GM19043 (cell line): ENCODE results near the gene NPIPB4.
"Not testable (repeated sequence)": the region's sequence is repeated elsewhere in the genome, so short reads cannot be mapped to it uniquely, and the experiment has no call there.

ENCODE experiments used
- ATAC-seq: cut with Tn5 transposase; IDR thresholded peaks from one replicate; pipeline ENCODE4 v1.9.1; 2021; ENCODE audit warnings: low read depth; ENCODE audit not compliant: unreplicated experiment

NPIPB4 gene

DNA sequence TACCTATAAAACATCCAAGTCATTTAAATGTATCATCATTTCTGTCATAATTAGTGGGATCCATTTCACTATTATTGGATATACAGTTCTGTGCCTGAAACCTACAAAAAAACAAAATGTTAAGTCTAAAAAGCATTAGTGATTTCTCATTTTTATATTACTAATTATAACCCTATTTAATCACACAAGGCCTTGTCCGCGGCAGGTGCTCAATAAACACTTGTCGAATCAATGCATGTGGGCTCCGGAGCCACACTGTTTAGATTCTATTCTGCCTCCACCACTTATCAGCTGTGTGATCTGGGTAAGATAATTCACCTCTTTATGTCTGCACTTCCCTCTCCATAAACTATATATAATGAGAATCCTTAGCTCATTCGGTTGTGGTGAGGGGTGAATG lies at the start of gene NPIPB4:
Gene NPIPB4, minus strand, starts transcription at position 101 of the 400 bp plus-strand sequence. CDS start 378 bp downstream, outside the sequence.
- not testable (repeated sequence) for ATAC-seq

DNA sequence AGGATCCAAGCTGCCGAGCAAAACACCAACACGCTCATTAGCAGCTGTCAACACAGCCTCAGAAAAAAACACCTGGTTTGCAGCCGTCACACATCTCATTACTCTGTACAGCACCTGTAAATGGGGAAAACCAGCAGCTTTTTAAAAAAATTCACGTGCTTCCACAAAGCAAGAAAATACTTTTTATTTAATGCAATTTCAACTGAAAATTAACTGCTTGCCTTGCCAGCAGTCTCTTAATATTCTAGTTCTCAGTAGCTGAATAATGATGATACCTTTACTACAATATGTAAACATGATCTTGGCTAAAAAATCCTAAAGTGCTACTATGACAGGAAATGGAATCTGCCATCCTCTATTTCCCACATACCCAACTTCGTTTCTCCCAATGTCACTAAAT lies 41.4 kb upstream of the NPIPB4 start:
- ATAC-seq = not testable (repeated sequence)

DNA sequence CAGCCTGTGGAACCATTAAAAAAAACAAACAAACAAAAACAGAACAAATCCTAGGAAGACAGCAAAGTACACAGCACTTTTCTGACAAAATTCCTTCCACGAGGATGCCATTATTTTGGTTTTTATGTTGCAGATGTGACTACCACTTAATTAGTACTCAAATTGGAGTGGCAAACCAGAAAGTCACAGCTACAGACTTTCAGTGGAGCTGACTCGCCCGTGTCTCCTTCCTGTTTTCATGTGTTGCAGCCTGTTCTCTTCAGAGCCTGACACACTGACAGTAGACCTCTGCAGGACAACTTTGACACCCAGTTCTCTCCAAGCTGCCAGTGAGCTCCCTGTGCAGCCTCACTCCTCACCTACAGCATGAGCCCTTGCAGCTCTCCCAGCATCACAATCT lies 24.4 kb upstream of the NPIPB4 start:
- ATAC-seq = not testable (repeated sequence)

DNA sequence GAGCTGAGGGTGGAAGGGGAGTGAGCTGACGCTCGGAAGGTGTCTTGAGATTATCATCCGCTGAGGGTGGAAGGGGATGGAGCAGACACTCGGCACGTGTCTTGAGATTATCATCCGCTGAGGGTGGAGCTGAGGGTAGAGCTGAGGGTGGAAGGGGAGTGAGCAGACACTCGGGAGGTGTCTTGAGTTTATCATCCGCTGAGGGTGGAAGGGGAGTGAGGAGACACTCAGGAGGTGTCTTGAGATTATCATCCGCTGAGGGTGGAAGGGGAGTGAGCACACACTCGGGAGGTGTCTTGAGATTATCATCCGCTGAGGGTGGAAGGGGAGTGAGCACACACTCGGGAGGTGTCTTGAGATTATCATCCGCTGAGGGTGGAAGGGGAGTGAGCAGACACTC lies 20.4 kb downstream of the NPIPB4 start:
- ATAC-seq = not testable (repeated sequence)

DNA sequence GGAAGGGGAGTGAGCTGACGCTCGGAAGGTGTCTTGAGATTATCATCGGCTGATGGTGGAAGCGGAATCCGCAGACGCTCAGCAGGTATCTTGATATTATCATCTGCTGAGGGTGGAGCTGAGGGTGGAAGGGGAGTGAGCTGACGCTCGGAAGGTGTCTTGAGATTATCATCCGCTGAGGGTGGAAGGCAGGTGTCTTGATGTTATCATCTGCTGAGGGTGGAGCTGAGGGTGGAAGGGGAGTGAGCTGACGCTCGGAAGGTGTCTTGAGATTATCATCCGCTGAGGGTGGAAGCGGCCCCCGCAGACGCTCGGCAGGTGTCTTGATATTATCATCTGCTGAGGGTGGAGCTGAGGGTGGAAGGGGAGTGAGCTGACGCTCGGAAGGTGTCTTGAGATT lies 21.2 kb downstream of the NPIPB4 start:
- ATAC-seq = not testable (repeated sequence)

DNA sequence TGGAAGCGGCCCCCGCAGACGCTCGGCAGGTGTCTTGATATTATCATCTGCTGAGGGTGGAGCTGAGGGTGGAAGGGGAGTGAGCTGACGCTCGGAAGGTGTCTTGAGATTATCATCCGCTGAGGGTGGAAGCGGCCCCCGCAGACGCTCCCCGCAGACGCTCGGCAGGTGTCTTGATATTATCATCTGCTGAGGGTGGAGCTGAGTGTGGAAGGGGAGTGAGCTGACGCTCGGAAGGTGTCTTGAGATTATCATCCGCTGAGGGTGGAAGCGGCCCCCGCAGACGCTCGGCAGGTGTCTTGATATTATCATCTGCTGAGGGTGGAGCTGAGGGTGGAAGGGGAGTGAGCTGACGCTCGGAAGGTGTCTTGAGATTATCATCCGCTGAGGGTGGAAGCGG lies 21.8 kb downstream of the NPIPB4 start:
- not testable (repeated sequence) for ATAC-seq

DNA sequence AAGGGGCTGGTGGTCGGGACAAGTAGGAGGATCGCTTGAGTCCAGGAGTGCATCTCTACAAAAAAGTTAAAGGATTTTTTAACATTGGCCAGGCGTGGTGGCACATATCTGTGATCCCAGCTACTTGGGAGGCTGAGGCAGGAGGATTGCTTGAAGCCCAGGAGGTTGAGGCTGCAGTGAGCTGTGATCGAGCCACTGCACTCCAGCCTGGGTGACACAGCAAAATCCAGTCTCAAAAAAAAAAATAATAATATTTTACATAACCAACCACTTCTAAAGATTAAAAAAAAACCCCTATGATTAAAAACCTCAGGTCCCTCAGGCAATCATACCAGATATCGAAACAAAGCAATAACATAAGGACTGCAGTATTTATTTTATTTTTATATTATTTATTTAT lies 23.3 kb downstream of the NPIPB4 start:
- ATAC-seq = not testable (repeated sequence)

DNA sequence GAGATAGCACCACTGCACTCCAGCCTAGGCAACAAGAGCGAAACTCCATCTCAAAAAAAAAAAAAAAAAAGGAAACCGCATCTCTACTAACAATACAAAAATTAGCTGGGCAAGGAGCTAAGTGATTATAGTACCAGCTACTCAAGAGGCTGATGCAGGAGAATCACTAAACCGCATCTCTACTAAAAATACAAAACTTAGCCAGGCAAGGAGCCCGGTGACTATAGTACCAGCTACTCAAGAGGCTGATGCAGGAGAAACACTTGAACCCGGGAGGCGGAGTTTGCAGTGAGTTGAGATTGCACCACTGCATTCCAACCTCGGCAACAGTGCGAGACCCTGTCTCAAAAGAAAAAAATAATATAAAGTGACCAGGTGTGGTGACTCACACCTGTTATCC lies 27.6 kb downstream of the NPIPB4 start:
- not testable (repeated sequence) for ATAC-seq

DNA sequence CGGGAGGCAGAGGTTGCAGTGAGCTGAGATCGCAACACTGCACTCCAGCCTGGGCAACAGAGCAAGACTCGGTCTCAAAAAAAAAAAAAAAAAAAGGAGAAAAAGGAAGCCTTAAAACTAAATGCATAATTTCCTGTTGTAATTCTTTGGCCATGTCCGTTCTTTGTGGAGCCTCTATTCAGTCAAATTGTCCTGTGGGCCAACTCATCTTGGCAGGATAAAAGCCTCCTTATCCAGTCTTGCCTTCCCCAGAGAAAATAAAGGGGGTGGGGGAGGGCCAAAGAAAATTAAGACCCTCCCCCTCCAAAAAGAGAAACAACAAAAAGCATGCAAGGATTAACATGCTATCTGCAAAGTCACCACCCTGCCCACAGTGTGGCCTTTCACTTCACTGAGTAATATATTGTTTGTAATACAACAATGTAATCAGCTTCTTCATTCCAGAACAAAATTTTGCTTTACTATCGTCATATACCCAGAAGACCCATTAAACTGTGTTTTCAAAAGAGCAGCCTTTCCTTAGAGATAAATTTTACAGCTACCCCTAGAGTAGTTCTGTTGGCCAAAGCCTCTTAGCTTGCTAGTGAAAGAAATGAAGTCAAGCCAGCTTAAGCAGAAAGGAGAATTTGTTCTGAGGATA lies 31.4 kb downstream of the NPIPB4 start:
- not testable (repeated sequence) for ATAC-seq

DNA sequence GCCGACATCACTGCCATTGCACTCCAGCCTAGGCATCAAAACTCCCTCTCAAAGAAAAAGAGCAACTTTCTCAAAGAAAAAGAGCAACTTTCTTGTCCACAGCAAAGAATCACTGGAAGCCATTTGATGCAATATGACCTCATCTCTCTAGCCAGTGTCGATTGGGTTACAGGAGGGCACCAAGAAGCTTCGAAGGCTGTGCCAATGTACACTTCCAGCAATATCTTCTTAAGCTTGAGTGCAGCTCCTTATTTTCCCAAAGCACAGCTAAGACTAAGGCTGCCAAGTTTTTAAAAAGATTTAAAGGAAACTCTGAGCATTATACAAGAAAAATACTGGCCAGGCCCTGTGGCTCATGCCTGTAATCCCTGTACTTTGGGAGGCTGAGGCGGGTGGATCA lies 32.0 kb downstream of the NPIPB4 start:
- not testable (repeated sequence) for ATAC-seq

DNA sequence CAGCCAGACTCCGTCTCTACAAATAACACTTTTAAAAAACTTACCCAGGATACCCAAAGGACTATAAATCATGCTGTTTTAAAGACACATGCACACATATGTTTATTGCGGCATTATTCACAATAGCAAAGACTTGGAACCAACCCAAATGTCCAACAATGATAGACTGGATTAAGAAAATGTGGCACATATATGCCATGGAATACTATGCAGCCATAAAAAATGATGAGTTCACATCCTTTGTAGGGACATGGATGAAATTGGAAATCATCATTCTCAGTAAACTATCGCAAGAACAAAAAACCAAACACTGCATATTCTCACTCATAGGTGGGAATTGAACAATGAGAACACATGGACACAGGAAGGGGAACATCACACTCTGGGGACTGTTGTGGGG lies 34.3 kb downstream of the NPIPB4 start:
- ATAC-seq = not testable (repeated sequence)

DNA sequence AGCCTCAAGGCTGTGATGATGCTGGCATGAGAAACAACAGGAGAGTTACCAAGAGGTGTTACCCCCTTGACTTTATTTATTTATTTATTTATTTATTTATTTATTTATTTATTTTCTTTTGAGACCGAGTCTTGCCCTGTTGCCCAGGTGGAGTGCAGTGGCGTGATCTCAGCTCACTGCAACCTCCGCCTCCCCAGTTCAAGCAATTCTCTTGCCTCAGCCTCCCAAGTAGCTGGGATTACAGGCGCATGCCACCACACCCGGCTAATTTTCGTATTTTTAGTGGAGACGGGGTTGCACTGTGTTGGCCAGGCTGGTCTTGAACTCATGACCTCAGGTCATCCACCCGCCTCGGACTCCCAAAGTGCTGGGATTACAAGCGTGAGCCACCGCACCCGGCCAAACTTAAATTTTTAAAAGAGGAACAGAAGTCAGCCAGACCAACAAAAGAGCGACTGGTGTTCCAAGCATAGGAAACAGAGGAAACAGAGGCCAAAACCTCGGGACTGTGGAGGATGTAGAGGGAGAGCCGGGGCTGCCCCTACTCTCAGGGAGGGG lies 36.6 kb downstream of the NPIPB4 start:
- ATAC-seq = not testable (repeated sequence)

DNA sequence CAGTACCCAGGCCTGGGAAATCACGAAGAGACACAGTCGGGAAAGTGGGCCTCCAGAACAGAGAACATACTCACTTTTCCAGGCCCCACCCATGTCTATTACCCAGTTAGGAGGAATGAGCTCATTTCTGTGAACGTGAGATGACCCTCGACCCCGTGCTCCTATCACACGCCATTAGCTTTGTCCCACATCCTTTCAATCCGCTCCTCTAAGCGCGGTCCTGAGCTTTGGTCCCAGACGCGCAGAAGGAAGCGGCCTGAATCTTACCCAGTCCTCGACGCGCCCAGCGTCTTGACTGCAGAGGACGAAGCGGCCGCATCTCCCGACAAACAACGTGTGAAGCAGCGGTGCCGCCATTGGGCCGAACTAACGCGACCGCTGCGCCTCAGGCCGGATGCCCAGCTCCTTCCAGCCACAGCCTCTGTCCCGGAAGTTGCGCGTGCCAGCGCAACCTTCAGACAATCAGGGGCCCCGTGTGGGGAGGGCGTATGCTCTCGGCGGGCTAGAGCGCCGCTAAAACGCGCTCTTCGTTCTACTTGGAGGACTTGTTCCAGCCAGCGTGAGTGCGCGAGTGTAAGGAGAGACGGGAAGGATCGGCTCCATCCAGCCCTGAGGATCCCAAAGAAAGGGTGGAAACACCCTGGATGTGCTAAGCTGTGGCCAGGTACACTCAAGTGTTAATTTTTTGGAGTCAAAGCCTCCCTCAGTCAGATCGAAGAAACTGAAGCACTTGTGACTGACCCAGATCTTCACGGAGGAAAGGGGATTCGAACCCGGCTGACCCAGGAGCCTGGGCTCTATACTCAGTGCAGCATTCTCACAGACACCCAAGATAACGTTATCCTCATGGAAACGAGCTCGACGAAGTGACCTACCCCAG lies 37.3 kb downstream of the NPIPB4 start:
- ATAC-seq = peak; percentile 82

DNA sequence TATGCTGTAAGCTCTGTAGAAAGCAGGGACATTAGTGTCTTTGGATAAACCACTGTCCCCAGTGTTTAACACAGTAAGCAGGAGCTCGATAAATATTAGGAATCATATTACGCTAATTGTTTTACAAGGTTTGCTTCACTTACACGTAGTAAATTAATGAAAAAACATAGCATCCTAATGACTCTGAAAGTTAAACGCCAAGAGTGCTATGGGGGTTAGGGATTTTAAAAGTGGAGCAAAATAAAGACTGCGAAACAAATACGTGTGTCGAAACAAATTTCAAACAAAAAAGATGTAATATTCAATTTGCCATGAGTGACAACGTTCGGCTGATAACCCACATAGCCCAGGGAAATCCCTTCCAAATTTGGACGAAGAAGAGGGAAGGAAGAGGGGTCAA lies 37.9 kb downstream of the NPIPB4 start:
- ATAC-seq = not testable (repeated sequence)

DNA sequence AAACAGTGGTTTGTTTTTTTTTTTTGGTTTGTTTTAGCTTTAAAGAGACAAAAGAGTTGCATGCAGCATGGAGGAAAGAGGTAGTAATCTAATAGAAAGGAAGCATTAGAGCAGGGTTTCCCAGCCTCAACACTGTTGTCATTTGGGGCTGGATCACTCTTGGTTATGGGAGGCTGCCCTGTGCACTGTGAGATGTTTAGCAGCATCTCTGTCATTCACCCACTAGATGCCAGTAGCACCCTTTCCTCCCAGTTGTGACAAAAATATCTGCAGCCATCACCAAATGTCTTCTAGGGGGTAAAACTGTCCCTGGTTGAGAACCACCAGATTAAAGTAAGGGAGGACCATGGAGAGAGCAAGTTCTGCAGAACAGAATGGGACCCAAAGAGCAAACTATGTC lies 40.5 kb downstream of the NPIPB4 start:
- ATAC-seq = not testable (repeated sequence)

DNA sequence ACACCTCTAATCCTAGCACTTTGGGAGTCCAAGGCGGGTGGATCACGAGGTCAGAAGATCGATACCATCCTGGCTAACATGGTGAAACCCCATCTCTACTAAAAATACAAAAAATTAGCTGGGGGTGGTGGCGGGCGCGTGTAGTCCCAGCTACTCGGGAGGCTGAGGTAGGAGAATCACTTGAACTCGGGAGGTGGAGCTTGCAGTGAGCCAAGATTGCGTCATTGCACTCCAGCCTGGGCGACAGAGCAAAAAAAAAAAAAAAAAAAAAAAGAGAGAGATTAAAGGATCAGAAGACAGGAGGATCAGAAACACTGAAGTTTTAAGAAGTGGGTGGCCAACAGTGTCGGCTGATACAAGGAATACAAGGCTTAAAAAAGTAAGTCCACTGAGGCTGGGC lies 41.9 kb downstream of the NPIPB4 start:
- ATAC-seq = not testable (repeated sequence)

DNA sequence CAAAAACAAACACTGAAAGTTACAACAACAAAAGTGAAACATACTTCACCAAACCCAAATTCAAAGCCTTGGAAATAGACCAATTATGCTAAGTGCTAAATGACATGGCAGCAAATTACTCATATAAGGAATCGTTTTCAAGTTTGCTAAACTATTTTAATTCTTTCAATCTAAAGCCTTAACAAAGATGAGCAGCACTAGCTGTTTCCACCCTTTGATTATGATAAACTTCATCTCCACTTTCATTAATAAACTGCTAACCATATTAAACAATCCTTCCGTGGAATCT lies 55.2 kb downstream of the NPIPB4 start:
- not testable (repeated sequence) for ATAC-seq

DNA sequence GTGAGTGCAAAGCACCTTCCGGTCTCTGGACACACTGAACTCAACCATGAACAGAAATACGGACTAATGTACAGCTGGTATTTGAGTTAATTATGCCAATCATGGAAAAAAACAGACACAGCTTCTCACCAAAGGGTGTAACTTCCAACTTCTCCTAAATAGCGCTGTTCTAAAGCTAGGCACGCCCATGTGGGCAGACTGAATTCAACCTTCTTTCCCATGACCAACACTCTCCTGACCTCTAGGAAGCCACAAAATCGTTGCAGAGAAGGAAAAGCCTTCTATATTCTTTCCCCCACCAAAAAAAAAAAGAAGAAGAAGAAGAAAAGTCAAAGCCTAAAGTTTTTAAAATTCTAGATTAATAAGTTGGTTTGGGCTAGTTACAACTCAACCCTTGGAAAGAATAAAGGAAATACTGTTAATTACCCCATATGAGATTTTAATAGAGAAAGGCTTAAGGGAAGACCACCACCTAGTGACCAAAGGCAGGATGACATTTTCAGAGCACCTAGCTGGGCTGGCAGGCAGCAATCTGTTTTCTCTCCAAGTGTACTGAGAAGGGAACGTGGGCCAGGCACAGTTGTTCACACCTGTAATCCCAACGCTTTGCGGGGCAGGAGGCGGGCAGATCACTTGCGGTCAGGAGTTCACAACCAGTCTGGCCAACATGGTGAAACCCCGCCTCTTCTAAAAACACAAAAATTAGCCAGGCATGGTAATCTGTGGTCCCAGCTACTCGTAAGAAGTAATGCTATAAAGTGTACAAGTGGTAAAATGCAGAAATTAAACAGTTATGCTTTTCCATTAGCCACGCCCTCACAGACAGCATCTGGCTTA lies 55.8 kb downstream of the NPIPB4 start:
- not testable (repeated sequence) for ATAC-seq

DNA sequence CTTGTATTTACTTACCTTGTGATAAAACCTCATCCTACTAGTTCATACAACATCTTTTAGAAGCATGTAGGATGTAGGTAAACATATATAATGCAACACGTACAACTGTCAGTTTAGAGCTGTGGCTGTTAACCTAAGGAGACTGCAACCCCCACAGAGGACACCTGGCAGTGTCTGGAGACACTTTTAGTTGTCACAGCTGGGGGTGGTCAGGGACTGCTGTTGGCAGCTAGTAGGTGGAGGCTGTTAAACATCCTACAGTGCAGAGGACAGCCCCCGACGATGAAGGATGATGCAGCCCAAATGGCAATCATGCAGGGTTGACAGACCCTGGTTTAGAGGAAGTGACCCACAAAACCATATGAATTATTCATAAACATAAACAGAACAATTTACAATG lies 59.0 kb downstream of the NPIPB4 start:
- not testable (repeated sequence) for ATAC-seq

DNA sequence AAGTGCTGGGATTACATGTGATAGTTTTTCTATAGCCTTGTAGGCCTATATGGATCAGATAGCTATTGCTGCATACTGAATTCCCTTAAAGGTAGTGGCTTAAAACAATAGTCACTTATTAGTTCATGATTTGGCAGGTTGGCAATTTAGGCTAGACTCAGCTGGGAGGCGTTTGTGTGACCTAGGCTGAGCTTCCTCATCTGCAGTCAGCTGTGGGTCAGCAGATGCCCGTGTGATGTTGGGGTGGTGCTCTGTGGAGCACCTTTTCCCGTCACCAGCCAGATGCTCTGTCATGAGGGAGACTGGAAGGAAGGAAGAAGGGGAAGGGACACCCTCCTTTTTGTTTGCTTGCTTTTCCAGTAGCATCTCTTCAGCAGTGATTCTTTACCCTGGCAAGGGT lies 64.2 kb downstream of the NPIPB4 start:
- ATAC-seq = not testable (repeated sequence)

DNA sequence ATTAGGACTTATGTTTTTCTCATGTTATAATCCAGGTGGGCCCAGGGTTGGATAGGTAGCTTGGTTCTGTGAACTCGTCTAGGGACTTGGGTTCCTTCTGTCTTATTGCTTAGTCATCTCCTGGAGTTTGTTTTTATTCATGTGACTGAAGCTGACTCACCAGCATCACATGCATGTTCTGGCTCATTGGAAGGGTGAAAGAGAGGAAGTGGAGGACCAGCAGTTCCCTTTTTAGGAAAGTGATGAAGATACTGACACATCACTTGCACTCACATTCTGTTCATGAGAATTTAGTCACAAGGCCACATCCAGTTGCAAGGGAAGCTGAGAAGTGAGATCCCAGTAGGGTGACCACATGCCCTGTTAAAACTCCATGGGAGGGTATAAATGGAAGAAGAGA lies 67.0 kb downstream of the NPIPB4 start:
- not testable (repeated sequence) for ATAC-seq
